GM11168 (cell line): ENCODE measurements around the gene PET100.

Source experiments
- in situ Hi-C: fragments of 300-500 bp; cut with MboI; formaldehyde crosslinking; loops from one replicate; pipeline ENCODE4 v1.12.0; 2022; ENCODE audit warnings: low sequenced_read_pairs; ENCODE audit not compliant: unreplicated experiment

The PET100 gene

GRCh38 chr19:7645656-7646425 lies 16.2 kb downstream of the PET100 start:
- in situ Hi-C loops: no loop called here

GRCh38 chr19:7646426-7646700 lies 16.8 kb downstream of the PET100 start:
- in situ Hi-C loops: no loop called here

GRCh38 chr19:7647156-7647555 lies 17.6 kb downstream of the PET100 start:
- in situ Hi-C loops: no loop called here

GRCh38 chr19:7648265-7649014 lies 18.8 kb downstream of the PET100 start:
- in situ Hi-C loops: no loop called here

- in situ Hi-C loops: no loop called here
Measured at GRCh38 chr19:7650148-7650547, 20.6 kb downstream of the PET100 start.

GRCh38 chr19:7652061-7652641 lies 22.6 kb downstream of the PET100 start:
- in situ Hi-C loops: no loop called here

GRCh38 chr19:7654401-7654800 lies 24.8 kb downstream of the PET100 start:
- in situ Hi-C loops: no loop called here

- in situ Hi-C loops: no loop called here
Measured at GRCh38 chr19:7655581-7655980, 26.0 kb downstream of the PET100 start.

- in situ Hi-C loops: no loop called here
Measured at GRCh38 chr19:7657131-7657751, 27.6 kb downstream of the PET100 start.

GRCh38 chr19:7658219-7658686 lies 28.7 kb downstream of the PET100 start:
- in situ Hi-C loops: no loop called here

- in situ Hi-C loops: no loop called here
Measured at GRCh38 chr19:7661744-7662538, 32.3 kb downstream of the PET100 start.

- in situ Hi-C loops: no loop called here
Measured at GRCh38 chr19:7662657-7663056, 33.1 kb downstream of the PET100 start.

GRCh38 chr19:7663706-7664105 lies 34.1 kb downstream of the PET100 start:
- in situ Hi-C loops: no loop called here

GRCh38 chr19:7665076-7665475 lies 35.5 kb downstream of the PET100 start:
- in situ Hi-C loops: no loop called here

- in situ Hi-C loops: no loop called here
Measured at GRCh38 chr19:7668842-7669241, 39.2 kb downstream of the PET100 start, which contains the start of gene RETN. TSS of gene RETN (plus strand) at chr19:7669049. CDS start at chr19:7669327, 278 bp downstream.

- in situ Hi-C loops: no loop called here
Measured at GRCh38 chr19:7669641-7670040, 40.0 kb downstream of the PET100 start.

GRCh38 chr19:7670150-7670783 lies 40.7 kb downstream of the PET100 start:
- in situ Hi-C loops: no loop called here

- in situ Hi-C loops: no loop called here
Measured at GRCh38 chr19:7670790-7671189, 41.2 kb downstream of the PET100 start.

- in situ Hi-C loops: no loop called here
Measured at GRCh38 chr19:7672522-7672921, 42.9 kb downstream of the PET100 start.
